GM19455 (cell line): ENCODE data around the gene ROBO1.
A peak's percentile ranks its signal among the peaks of the same experiment; 100 is the strongest.
"Not testable (repeated sequence)": the region's sequence is repeated elsewhere in the genome, so short reads cannot be mapped to it uniquely, and the experiment has no call there.

Experiments
- ATAC-seq: cut with Tn5 transposase; IDR thresholded peaks from one replicate; pipeline ENCODE4 v1.9.1; 2021; ENCODE audit not compliant: unreplicated experiment

Gene ROBO1

GRCh38 chr3:78887547-78888011 lies 880.2 kb downstream of the ROBO1 start:
- no peak for ATAC-seq

DNA sequence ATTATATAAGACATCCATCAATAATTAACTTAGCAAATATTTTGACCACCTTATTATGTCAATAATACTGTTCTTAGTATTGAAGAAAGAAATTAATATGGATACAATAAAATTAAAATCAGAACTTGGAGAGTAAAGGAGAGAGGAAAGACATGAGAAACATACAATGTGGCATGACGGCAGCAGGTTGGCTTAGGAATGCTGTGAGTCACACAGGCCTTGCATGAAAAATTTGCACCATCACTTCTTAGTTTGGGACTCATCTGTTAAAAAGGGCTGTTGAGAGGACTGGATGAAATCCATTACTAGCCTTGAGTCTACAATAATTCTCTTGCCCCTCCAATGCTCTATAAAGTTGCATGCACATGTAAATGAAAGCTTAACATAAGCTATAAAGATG lies 880.8 kb downstream of the ROBO1 start:
- no peak for ATAC-seq

DNA sequence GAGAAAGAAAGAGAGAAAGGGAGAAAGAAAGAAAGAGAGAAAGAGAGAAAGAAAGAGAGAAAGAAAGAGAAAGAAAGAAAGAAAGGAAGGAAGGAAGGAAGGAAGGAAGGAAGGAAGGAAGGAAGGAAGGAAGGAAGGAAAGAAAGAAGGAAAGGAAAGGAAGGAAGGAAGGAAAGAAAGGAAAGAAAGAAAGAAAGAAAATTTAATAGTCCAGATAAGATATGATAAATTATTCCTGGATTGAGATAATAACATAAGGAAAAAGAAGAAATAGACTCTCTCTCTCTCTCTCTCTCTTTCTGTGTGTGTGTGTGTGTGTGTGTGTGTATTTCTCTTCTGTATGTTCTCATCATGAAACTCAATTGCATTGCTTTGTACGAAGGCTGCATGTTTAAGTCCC lies 883.2 kb downstream of the ROBO1 start:
- ATAC-seq: not testable (repeated sequence)

DNA sequence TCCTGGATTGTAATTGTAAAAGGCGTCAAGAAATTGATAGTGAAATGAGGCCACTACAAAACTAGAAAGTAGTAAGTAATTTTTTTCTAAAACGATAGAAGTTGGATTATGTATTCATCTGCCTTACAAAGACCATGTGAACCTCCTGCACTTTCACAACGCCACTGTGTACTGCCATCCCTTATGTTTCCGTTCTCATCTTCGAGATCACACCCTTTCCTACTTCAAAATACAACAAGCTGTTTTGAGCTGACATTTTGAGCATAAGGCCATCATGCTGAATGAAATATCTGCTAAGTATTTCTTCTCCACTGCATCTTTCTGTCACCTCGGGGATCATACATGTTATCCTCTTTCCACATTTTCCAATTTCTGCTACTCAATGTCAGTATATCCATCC lies 885.5 kb downstream of the ROBO1 start:
- ATAC-seq: no peak

DNA sequence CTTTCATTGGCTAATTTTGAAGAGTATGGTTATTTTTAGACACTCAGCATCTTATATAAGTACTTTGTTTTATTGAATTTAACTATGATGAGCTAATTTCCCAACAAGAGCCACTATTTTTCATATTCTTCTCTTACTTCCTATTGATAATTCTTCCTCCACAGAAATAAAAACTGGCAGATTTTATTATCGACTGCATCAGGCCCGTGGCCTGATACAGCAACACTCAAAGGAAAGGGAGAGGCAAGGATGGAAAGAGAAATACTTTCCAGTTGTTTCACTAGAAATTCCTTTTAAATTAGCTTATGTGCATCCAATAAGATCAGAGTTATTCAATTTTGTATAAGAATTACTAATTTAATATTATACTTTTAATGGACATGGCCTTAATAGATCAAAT lies 886.3 kb downstream of the ROBO1 start:
- ATAC-seq: no peak

DNA sequence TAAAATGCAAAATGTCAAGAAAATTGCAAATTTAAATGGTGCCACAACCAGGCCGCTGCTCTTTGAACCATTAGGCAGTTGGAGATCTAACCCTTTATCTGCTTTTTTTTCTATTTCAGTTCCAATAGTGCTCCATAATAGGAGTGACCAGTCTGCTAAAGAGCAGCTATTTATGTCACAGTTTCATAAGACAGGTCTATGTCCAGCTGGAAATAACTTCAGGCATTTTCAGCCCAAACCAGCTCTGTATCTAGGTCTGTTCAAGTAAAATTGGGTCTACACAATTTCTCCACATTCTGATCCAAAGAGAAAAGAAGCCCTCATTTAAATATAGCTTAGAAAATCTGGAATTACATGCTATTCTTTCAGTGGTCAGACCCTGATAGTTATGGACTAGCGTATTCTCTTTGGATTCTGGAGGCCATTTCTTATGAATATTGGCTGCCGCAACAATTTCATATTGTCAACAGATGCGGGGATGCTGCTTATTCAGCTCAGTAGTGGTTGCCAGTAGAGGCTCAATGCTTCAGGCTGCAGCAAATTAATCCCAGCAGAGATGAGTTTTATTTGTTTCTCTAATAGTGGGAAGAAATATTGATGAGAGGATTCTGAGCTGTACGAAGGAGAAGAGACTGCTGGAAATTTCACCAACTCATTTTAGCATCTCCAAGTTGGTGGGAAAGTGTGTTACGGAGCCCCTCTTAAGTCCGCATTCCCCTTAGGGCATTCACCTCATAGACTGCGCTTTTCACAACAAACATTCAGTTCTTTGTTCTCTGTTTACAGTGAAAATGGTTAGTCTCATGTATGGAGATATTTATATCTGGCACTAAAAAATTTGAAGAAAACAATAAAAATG lies 887.0 kb downstream of the ROBO1 start:
- no peak for ATAC-seq

DNA sequence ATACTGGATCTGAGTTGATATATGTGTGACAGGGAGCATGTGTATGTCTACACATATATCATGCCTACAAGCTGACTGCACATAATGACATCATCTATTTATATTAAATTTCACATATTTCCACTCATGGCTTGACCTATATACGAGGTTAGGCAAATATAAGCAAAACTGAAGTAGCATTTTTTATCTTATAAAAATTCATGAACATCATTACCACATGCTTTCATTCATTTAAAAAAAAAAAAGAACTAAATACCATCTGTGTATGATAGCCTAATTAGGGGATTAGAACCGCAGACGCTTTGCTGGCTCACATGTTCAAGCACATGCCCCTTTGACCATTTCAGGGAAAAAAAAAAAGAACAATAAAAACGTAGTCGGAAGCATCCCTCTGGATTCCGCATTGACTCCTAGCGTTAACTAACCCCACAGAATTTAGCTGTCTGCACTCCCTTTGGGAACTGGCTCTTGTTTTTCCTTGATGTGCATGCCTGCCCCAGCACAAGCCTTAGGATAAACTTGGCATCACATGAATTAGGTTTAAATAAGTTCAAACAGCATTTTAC lies 888.4 kb downstream of the ROBO1 start:
- ATAC-seq: no peak

- ATAC-seq: no peak
Observed at GRCh38 chr3:78878789-78879188, 889.0 kb downstream of the ROBO1 start.

DNA sequence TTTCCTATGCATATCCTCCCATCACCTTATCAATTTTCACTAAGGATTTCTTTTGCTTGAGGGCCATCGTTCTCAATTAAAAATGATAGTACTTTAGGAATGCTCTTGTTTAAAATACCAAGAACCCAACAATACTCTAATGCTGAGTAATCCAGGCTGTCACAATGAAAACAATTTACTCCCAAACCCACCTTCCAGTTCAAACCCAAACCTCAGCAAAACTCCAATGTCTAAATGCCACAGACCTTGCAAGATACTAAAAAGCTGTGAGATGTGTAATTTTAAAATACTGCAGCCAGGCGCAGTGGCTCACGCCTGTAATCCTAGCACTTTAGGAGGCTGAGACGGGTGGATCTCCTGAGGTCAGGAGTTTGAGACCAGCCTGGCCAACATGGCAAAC lies 889.8 kb downstream of the ROBO1 start:
- ATAC-seq: no peak

DNA sequence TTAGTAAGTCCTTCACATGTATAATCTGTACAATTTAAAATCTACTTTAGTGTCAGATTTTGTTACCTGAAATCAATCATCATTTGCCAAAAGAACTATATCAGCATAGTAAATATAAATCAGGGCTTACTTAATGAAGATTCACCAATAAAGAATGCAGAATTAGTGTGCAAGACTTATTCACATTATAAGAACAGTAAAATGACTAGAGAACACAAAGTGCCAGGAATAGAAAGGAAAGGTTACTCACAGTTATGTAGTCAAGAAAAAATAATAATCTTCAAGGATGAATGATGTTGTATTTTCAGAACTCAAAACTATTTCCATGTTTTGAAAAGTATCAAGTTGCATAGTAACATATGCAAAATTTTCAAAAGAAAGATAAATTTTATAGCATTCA lies 891.9 kb downstream of the ROBO1 start:
- no peak for ATAC-seq

DNA sequence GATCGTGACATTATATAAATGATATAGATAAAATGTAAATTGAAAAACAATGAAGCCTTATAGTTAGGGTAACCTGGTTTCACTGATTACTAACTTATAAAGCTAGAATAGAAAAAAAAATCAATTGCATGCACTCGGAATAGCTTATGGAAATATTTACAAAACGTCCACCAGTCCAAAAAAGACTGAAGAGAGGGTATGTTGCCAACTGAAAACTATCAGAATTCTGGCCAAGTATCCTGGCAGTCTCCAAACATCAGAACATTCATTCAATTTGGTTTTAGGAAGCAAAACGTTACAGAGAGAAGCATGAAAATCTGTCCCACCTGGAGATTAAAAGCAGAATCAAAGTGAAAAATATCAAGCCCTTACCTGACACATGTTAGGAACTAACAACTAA lies 892.4 kb downstream of the ROBO1 start:
- no peak for ATAC-seq

DNA sequence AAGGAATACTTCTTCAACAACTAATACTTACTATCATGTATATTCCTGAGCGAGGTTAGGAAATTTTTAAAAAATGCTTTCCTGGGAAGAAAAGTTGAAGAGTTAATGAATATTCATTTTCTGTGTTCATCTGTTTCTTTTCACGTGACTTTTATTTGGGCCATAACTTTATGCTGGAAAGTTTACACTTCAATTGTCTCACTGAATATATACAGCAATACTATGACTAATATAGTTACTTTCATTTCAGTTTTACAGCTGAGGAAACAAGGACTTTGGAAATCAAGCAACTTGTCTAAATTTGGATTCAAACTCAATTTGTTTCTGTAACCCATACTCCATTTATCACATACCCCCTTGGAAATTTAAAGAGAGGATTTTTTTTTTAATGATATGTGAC lies 894.2 kb downstream of the ROBO1 start:
- ATAC-seq: no peak

- no peak for ATAC-seq
Observed at GRCh38 chr3:78872195-78872594, 895.6 kb downstream of the ROBO1 start.

DNA sequence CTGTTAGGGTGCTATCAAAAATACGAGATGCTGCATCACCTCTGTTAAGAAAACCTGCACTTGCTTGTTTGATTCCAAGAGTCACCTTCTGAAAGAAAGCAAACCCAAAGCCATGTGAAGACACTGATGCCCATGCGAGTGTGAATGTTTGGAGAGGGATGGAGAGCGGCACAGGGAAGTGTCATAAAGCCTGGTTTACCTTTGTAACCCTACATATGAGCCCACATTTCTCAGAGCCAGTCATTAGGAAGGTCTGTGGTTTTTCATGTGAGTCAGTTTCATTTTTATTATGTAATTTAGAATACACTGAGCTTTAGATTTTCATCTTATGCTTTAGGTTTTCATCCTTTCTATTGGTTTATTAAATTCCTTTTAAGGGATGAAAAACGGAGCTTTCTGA lies 896.8 kb downstream of the ROBO1 start:
- peak; percentile 65 for ATAC-seq

GRCh38 chr3:78870484-78870883 lies 897.3 kb downstream of the ROBO1 start:
- no peak for ATAC-seq

DNA sequence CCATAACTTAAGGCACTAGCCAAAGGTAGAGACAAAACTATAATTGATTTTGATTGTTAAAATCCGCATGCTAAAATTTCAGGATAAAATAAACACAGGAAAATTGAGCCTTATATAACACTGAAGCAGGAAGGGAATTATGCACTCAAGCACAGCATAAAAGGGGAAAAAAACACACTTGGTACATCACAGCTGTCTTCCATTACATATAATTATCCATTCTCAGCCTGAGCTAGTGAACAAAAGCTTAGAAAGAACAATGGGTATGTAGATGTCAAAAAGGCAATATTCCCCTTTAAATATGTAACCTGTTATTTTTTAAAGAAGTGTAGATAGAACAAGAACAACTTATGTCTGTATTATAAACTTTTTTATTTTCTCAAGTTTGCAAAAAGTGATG lies 899.2 kb downstream of the ROBO1 start:
- ATAC-seq: no peak

GRCh38 chr3:78867409-78868372 lies 900.1 kb downstream of the ROBO1 start:
- no peak for ATAC-seq

- ATAC-seq: no peak
Observed at GRCh38 chr3:78863306-78864203, 904.2 kb downstream of the ROBO1 start.

DNA sequence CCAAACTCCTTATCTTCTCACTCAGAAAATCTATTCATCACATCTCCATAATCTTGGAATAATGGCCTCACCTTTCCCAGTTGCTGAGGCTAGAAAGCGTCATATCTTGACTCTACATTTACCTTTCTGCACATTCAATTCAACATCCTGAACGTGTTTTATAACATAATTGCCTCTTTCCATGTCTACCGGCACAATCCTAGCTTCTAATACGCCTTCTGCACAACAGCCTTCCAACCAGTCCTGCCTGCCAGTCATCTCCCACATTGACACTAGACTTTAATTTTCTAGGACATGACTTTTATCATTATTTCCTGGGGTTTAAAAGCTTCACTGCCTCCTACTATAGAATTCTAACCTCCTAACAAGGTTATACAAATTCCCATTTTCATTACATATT lies 906.6 kb downstream of the ROBO1 start:
- no peak for ATAC-seq

GRCh38 chr3:78860567-78860966 lies 907.2 kb downstream of the ROBO1 start:
- no peak for ATAC-seq
